ENCODE data around the gene AKNA. TPM values are rescaled to one million over a fixed set of nuclear protein-coding genes. Genes with fewer than 3 reads are reported as not detected.

The AKNA gene
- total RNA-seq, 1 experiment from 2014 or later, result 5.1 TPM

DNA sequence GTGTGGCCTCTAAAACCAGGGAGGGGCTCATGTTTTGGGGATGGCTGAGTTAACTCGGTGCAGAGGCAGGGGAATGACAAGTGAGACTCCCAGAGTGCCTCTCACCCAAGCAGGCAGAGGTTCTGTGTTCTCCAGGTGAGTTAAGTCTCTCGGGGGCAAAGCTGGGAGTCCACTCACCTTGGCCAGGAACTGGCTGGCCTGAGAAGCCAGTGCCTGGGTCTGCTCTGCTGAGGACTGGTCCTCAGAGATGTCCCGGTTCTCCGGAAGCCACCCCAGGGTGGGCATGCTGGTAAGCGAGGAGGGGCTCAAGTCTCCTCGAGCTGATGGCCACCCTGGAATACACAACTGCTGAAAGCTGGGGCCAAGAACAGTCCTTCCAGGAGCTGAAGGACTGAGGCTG lies 20.4 kb downstream of the AKNA start:
- DNase-seq (ENCODE audit: low spot score), result no peak
- in situ Hi-C loops (cut with HindIII; ENCODE audit: low sequenced_read_pairs), result no loop called here

DNA sequence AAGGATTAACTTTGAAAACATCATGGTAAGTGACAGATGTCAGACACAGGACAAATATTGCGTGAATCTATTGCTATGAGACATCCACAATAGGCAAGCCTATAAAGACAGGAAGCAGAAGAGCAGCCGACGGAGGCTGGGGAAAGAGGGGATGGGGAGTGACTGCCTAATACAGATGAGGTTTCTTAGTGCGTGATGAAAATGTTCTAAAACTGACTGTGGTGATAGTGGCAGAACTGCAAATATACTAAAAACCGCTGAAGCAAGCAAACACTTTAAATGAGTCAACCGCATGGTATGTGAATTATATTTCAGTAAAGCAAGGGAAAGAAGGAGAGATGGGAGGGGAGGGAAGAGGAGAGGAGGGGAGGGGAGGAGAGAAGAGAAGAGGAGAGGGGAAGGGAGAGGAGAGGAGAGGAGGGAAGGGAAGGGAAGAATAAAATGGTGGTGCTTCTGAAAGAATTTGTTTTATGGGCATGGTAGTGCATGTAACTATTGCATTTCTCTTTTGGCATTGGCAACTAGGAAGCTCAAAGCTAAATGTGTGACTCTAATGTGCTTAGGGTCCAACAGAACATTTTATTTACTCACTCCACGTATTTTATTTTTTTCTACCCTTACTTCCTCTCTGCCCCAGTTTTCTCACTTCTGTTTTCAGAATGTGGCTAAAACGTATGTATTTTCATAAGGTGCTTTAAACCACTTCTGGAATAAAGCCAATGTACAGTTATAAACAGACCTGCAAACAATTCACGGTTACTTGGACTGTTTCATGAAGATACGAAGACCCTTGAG lies 21.3 kb downstream of the AKNA start:
- in situ Hi-C loops (cut with HindIII; ENCODE audit: low sequenced_read_pairs), result no loop called here
- no peak for DNase-seq (ENCODE audit: low spot score)

DNA sequence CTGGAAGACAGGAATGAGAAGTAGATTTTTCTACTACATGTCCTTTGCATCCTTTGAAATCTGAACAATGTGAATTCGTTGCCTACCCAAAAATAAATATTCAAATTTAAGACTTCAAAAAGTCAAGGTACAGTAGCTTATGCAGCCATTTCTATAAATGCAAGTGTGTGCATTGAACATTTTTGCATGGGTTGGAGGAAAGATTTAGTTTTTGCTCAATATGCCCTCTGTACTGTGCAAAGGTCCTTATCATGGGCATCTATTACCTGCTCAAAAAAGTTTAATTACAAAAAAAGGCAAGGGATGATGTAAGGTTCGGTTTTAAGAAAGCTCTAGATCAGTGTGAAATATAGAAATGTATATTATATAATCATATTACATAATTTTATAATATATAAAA lies 22.6 kb downstream of the AKNA start:
- DNase-seq (ENCODE audit: low spot score), result no peak
- in situ Hi-C loops (cut with HindIII; ENCODE audit: low sequenced_read_pairs), result no loop called here

DNA sequence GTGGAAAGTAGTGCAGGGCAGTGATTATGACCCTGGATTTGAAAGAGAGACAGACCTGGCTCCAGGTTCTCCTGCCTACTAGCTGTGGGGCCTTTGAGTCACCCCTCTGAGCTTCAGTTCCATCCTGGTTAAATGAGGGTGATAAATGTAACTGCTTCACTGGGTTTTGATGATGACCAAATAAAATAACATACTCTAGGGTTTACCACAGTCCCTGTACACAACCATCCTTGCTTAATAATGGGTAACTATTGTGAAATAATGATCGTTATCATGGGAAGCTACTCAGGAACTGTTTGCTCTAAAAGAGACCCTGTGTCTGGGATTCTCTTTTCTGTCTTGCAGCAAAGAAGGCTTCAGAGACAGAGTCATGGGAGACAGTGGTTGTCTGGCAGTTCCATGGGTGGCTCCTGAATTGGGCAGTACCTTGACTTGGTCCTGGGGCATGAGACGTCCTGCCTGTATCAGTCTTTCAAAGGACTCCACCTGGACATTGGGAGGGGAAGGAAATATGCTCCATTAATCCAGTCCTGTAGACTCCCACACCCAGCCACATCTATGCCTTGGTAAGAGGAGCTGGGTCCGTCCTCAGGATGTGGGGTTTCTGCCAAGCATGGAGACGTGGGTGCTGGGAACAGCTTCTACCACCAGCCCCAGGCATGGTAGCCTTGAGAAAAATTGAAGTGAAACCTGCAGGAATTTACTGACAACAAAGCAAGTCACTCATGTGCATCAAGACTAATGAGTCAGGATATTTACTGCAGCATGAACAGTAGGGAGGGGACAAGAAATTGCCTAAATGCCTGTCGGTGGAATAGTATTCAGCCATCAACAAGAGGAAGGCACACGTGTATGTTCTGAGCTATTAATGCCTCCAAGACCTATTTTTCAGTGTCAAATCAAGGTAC lies 23.4 kb downstream of the AKNA start:
- in situ Hi-C loops (cut with HindIII; ENCODE audit: low sequenced_read_pairs), result no loop called here
- no peak for DNase-seq (ENCODE audit: low spot score)

DNA sequence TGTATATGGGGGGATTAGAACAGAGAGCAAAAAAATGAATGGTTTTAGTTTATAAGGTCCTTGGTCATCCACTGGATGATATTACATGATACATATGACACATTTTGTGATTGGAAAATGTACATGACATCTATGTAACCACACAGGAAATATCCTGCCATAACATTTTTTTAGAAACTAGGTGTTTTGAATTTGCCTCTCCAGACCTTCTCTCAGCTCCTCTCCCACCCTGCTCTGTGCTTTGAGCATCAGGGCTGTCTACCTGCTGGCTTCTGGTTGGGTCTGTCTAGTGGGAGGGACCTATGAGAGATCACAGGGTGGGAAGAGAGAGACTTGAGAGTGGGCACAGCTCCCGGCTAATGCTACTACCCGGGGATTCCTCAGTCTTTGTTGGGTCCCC lies 24.4 kb downstream of the AKNA start:
- no peak for DNase-seq (ENCODE audit: low spot score)

DNA sequence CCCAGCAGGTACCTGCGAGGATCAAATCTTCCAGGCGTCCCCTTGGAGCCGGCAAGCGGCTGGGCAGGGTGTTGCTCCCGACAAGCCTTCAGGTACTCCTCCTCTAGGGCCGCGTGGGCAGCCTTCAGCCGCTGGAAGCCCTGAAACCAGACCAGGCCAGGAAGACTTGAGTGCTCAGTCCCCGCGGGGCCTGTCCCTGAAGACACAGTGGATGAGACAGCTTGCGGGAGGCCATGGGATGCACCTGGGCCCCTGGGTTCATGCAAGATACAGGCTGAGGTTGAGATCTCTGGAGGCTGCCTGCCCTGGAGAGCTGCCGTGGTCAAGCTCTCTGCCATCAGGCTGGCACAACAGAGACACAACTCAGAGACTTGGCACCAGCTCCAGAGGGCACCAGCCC lies 25.4 kb downstream of the AKNA start:
- no peak for DNase-seq (ENCODE audit: low spot score)
- in situ Hi-C loops (cut with HindIII; ENCODE audit: low sequenced_read_pairs), result no loop called here

More for the DNA sequence above, 24.4 kb downstream of the AKNA start:
- in situ Hi-C loops (cut with HindIII; ENCODE audit: low sequenced_read_pairs), result no loop called here

DNA sequence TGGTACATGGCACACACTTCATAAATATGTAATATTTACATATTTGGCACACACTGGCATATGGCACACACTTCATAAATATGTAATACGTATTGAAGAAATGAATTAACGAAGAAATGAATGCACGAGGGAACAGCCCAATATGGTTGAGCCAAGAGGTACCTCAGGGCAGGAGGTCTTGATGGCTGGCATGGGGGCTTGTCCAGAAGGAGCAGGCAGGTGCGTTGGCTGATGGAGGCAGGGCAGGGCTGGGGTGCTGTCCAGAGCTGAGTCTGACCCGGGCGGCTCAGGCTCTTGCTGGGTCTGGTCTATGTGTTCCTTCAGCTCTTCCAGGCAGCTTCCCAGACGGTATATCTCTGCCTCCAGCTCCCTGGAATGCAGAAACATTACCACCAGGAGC lies 26.2 kb downstream of the AKNA start:
- no peak for DNase-seq (ENCODE audit: low spot score)
- in situ Hi-C loops (cut with HindIII; ENCODE audit: low sequenced_read_pairs), result no loop called here

DNA sequence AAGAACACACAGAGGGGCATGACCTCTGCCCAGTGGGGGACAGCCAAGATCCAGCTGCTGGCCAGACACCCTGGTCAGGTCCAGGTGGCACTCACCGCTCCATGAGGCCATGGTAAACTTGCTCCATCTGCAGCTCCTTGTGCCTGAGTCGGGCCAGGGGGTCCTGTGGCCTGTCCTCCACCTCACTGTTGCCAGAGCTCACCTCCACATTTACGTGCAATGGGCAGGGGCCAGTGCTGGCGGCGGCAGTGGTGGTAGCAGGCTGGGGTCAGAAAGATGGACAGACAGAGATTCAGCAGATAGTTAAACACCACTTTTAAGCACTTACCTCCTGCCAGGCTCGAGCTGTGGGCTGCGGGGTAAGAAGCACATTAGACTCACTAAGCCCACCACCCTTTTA lies 28.0 kb downstream of the AKNA start:
- in situ Hi-C loops (cut with HindIII; ENCODE audit: low sequenced_read_pairs), result no loop called here
- no peak for DNase-seq (ENCODE audit: low spot score)

DNA sequence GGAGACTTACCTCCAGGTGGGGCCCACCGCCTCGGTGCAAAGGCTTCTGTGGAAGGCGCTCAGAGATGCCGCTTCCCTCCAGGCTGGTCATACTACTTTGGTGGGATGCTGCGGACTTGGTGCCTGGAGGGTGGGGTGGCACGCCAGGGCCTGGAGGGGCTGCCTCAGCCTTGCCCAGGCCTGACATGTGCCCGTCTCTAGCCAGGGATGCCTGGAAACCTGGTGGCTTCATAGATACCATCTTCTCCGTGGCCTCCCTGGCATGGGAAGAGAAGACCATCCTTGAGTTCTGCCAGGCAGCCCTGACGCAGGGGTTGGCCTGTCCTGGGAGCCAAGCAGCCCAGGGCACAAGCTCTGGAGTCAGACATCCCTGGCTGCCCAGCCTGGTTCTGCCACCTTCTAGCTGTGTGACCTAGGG lies 29.9 kb downstream of the AKNA start:
- DNase-seq (ENCODE audit: low spot score), result no peak
- in situ Hi-C loops (cut with HindIII; ENCODE audit: low sequenced_read_pairs), result no loop called here

DNA sequence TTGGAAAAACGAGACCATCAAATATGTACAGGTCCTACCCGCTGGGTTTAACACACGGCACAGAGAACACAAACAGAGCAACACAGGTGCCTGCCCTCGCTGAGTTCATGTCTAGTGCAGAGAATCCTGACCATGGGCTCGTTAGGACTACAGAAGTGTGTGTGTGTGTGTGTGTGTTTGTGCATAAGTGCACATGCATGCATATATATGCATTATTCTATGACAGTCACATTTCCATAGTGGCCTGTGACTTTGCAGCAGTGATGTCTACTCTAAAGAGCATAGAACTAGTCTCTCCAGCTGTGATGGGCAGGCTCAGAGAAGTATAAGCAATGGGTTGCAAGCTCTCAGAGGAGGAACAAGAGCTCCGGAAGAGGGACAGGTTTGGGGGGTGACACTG lies 30.4 kb downstream of the AKNA start:
- in situ Hi-C loops (cut with HindIII; ENCODE audit: low sequenced_read_pairs), result no loop called here
- no peak for DNase-seq (ENCODE audit: low spot score)

DNA sequence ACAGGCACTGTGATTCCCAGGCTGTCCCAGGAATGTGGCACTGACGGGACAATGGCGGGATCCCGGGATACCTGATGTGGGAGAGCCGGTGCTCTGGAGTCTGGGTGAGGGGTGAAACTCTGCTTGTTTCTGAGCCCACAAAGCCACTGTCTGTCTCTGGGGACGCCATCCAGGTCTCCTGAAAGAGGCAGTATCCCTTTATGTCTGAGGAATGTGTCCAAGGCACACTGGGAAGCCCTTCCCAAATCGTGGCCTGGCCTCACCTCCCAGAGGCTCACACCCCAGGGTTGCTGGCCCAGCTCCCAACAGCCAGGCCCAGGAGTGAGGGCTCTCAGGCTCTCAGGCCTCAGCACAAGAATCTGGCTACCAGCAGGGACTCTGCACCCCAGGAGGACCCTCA lies 31.0 kb downstream of the AKNA start:
- in situ Hi-C loops (cut with HindIII; ENCODE audit: low sequenced_read_pairs), result no loop called here
- no peak for DNase-seq (ENCODE audit: low spot score)

DNA sequence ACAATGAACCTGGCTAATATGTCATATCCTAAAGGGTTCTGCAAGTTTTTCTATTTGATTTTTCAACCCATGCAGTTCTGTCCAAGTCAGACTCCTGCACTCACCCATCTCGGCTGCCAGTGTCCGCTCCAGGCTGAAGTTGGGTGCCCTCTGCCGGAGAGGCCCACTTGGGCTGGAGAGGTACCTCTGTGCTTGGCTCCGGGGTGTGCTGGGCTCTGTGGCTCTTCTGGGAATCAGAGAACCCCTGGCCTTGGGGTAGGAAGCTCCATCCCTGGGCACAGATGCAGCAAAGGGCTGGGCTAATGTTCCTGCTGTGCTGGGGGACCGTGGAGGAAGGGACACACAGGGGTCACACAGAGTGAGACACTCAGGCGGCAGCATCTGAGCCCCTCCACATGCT lies 32.0 kb downstream of the AKNA start:
- no peak for DNase-seq (ENCODE audit: low spot score)
- in situ Hi-C loops (cut with HindIII; ENCODE audit: low sequenced_read_pairs), result no loop called here

DNA sequence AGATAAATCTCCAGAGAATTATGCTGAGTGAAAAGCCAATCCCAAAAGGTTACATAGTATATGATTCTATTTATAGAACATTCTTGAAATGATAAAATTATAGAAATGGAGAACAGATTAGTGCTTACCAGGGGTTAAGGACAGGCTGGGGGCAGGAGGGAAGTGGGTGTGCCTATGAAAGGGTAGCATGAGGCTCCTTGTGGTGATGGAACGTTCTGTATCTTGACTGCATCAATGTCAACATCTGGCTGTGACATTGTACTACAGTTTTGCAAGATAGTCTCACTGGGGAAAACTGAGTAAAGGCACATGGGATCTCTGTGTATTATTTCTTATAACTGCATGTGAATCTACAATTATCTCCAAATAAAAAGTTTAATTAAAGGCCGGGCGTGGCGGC lies 35.9 kb downstream of the AKNA start:
- in situ Hi-C loops (cut with HindIII; ENCODE audit: low sequenced_read_pairs), result no loop called here
- DNase-seq (ENCODE audit: low spot score), result no peak

DNA sequence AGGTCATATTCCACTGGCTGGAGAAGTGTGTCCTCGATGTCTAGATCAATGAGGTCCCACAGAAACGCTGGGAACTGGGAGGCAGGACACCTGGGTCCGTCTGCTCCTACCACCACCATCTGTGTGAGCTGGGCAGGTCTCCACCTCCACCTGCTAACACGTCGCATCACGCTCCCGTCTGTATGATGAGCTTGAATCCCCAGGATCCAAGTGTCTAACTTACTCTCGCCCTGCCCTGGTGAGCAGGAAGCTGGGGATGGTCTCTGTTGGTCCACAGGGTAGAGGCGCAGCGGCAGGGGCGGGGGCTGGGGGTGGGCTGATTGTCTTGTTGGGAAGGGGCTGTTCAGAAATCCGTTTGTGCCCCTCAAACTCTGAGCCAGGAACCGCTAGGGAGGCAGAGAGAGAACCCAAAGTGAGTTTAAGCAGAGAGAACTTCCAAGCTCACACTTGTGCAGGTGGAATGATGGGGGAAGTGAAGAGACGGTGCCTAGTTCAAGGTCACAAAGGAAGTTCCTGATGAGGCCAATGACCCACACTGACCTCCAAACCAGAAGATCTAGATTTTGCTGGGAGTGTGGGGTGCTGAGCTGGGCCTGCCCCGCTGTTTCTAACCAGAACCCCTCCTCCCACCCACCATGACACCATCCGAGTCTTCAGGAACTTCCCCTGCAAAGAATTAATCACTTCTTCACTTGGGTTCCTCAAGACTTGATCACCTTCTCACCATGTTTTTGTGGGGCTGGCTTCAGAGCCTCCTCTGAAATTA lies 37.0 kb downstream of the AKNA start:
- in situ Hi-C loops (cut with HindIII; ENCODE audit: low sequenced_read_pairs), result no loop called here
- no peak for DNase-seq (ENCODE audit: low spot score)

DNA sequence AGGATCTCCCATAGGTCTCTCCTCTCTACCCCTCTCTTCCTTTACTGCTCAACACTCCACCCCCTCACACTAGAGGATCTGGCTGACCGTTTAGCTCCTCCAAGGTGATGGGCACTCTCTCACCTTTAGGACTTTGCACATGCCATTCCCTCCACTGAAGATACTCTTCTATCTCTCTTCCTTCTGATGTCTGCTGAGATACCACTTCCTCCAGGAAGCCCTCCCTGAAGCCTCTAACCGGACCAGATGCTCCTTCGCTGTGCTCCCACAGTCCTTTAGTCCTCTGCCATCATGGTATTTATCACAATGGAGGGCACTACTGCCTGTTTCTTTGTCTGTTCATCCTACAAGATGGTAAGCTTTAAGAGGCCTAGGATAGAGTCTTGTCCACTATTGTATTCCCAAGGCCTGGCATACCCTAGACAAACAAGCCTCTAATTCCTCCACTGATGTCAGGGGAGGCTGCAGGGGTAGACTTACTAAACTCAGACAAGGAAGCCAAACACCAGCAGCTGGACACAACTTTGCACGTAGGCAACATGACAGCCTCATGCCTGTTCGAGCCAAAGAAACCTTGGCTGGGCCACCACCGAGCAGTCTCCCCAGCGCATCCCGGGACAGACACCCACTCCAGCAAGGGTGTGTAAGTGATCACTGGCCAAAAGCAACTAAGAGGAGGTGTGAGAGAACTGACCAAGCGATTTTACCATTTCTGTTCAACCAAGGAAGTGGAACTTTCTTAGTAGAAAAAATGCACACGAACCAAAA lies 37.9 kb downstream of the AKNA start:
- DNase-seq (ENCODE audit: low spot score), result no peak
- in situ Hi-C loops (cut with HindIII; ENCODE audit: low sequenced_read_pairs), result no loop called here

DNA sequence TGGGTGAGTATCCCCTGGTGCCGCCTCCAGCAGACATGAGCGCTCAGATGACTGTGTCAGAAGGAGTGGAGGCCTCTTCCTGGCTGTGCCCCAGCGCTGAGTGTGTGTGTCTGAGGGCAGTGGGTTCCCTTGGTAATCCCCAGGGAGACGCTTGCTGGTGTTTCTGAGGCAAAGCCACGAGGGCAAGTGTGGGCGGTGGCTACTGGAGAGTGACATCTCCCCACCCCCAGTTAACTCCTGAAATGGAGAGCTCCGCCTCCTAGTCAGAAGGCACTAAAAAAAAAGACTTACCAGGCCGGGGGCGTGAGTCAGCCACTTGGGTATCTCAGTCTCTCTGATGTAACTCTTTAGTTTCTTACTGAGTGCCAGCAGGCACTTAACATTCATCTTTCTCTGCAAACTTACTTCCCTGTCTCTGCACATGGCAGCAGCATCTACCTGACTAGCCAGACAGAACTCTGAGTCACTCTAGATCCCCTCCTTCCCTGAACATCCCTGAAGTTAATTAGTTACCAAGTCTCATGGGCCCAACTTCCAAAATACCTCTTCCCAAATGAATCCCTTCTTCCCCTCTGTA lies 38.8 kb downstream of the AKNA start:
- peak; percentile 7 for DNase-seq (ENCODE audit: low spot score)
- in situ Hi-C loops (cut with HindIII; ENCODE audit: low sequenced_read_pairs), result no loop called here

DNA sequence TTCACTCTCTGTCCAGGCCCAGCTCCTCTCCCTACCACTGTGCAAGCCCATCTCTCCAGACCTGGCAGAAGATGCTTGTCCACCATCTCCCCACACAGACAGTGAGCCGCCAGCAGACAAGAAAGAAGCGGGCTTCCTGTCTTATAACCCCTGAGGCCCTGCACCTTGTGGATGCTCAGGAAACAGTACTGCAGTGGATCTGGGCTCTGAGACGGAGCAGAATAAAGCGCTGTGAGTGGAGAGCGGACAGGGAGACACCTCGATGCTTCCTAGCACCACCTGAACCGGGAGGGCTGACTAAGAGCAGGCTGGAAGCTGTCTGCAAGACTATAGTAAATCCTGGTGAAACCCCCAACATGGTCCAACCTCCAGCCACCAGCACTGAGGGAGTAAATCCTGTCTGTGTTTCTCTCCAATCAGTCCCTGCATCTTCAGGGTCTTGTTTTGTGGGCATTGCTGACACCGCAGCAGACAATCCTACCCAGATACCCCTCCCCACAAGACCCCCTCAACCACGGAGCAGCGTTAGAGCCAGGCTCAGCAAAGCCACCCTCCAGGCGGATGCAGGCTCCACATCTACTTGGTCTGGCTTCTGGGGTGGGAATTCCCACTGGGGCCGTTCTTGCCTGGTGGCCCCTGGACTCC lies 39.4 kb downstream of the AKNA start:
- DNase-seq (ENCODE audit: low spot score), result no peak
- in situ Hi-C loops (cut with HindIII; ENCODE audit: low sequenced_read_pairs), result no loop called here

DNA sequence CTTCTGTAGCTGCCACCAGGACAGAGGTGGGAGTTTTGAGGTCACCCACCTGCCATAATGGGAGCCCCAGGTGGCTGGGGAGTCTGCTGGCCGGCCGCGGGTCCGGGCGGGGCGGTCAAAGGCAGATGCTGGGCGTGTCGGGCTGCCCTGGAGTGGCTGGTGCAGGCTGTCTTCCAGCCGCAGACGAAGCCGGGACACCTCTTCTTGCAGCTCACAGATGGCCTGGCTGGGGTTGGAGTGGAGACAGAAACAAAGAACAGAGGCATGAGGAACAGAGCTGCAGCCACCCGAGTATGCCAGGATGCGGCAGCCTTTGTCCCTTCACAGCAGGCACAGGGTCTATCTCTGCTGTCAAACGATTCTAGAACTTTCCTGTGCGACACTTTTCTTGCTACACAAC lies 40.1 kb downstream of the AKNA start:
- DNase-seq (ENCODE audit: low spot score), result no peak
- in situ Hi-C loops (cut with HindIII; ENCODE audit: low sequenced_read_pairs), result no loop called here
